Natural killer cell (primary cell): ENCODE results near the gene LYPLAL1. TPM values are rescaled to one million over a fixed set of nuclear protein-coding genes. Genes with fewer than 3 reads are reported as not detected.

Experiments used
- ATAC-seq, 3 donors: fragments of 150-1000 bp in 2 of 3; fragments of 200-7000 bp in 1 of 3; cut with Tn5 transposase; 1 replicate in 1 of 3; 2 replicates in 2 of 3; pipeline ENCODE4 v1.10.0; 2021; ENCODE audit warnings: mild to moderate bottlenecking in 2 of 3, moderate library complexity in 2 of 3
- DNase-seq, 2 donors: peaks; one replicate each; pipeline versions ENCODE4 v3.0.0 to v3.0.0-alpha.2; 2013 to 2021; ENCODE audit warnings: mixed read lengths in 1 of 2
- H3K27ac ChIP-seq: one replicate; pipeline ENCODE4 v1.5.1; 2013; ENCODE audit warnings: mild to moderate bottlenecking, low read length
- H3K27me3 ChIP-seq: one replicate; pipeline ENCODE4 v1.6.1; 2013; ENCODE audit warnings: low read length; ENCODE audit not compliant: control insufficient read depth, insufficient read depth
- H3K36me3 ChIP-seq: one replicate; pipeline ENCODE4 v1.6.1; 2013; ENCODE audit warnings: low read length; ENCODE audit not compliant: control insufficient read depth, insufficient read depth
- H3K4me1 ChIP-seq: one replicate; pipeline ENCODE4 v1.6.1; 2013; ENCODE audit warnings: low read length; ENCODE audit not compliant: control insufficient read depth, insufficient read depth
- H3K4me3 ChIP-seq: one replicate; pipeline ENCODE4 v1.5.1; 2013; ENCODE audit warnings: low read length
- H3K9me3 ChIP-seq: one replicate; pipeline ENCODE4 v1.6.1; 2013; ENCODE audit warnings: low read length; ENCODE audit not compliant: control insufficient read depth, insufficient read depth
- H3K27ac Mint-ChIP-seq, 2 donors: one replicate each; pipeline ENCODE4 v1.8.0; 2022; ENCODE audit warnings: mild to moderate bottlenecking in 2 of 2, mixed read lengths in 2 of 2, moderate library complexity in 1 of 2
- H3K27me3 Mint-ChIP-seq, 2 donors: one replicate each; pipeline ENCODE4 v1.8.0; 2022; ENCODE audit warnings: low read depth in 2 of 2, mixed read lengths in 2 of 2
- H3K36me3 Mint-ChIP-seq: one replicate; pipeline ENCODE4 v1.8.0; 2022; ENCODE audit warnings: mixed read lengths
- H3K4me1 Mint-ChIP-seq, 2 donors: one replicate each; pipeline ENCODE4 v1.8.0; 2022; ENCODE audit warnings: mixed read lengths in 2 of 2
- H3K4me3 Mint-ChIP-seq: one replicate; pipeline ENCODE4 v1.8.0; 2022; ENCODE audit warnings: mild to moderate bottlenecking, moderate library complexity, mixed read lengths
- H3K9me3 Mint-ChIP-seq, 2 donors: one replicate each; pipeline ENCODE4 v1.8.0; 2022; ENCODE audit warnings: mixed read lengths in 2 of 2
- WGBS: methylation state at CpG from one replicate; pipeline ENCODE4 v1.1.7; 2013; ENCODE audit warnings: missing lambda C conversion rate; ENCODE audit not compliant: insufficient coverage; 5-methylcytosine and 5-hydroxymethylcytosine counted together
- intact Hi-C: fragments of 100-400 bp; cut with micrococcal nuclease; formaldehyde crosslinking; loops from one replicate; pipeline ENCODE4 v1.14.2; 2022
- total RNA-seq, 4 donors: library from RNA; stranded (reverse); fragments of 120-200 nt in 1 of 4; gene quantifications; one replicate each; pipeline versions ENCODE4 v1.2.3 to v1.2.4, GENCODE V29; 2013 to 2022
- TF ChIP-seq, protein P1 (sequence below): fragments of 200-600 bp; IDR thresholded peaks from one replicate; pipeline ENCODE4 v1.8.0; 2022; ENCODE audit warnings: antibody characterized with exemption

The LYPLAL1 gene
- total RNA-seq, 3 donors from 2014 or later (not counting 1 experiment from before 2014, with no cell fraction given) = 13.1 to 18.3 (median 15.9) TPM

DNA sequence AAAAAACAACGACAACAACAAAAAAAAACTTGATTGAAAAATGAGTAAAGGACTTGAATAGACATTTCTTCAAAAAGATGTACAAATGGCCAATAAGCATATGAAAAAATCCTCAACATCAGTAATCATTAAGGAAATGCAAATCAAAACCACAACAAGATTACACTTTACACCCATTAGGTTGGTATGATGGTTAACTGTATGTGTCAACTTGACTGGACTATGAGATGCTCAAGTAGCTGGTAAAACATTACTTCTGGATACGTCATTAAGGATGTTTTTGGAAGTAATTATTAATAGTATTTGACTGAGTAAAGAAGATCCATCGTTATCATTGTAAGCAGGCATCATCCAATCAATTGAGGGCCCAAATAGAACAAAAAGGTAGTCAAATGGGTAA is 34.9 kb upstream of the LYPLAL1 start:
- H3K27ac Mint-ChIP-seq = no peak overlapping the region

DNA sequence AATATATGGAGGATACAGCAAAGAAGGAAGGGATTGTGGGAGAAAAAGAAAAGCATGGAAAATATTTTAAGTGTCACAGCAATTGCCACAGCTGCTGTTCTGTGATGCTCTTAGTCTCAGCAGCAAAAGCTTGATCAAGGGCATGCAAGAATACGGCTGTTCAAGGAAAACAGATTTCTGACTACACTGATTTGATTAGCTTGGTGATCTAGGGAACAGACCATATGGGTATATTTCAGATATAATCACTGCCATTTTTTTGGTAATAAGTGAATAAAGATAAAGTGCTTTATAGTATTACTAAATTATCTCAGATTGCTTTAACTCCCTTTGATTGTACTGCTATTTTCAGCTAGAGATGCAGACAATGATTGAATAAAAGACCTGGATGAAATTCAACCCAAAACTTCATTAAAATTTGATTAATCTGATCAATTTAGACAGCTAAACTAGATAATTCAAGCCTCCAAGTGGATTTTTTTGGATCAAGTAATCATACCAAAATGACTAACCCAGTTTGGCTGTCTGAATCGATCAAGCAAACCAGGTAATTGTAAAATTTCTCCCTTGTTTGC is 33.3 kb upstream of the LYPLAL1 start:
- Mint-ChIP-seq H3K4me3 (no peak overlapping the region), H3K27me3 (peaks cover 0 to 8% of the 10 kb centered on the region in 2 donors), H3K27ac (no peak overlapping the region), H3K36me3 (no peaks in the 10 kb centered on the region), H3K4me1 (no peaks in the 10 kb centered on the region), H3K9me3 (peaks cover 2% of the 10 kb centered on the region in 2 donors)
- Histone ChIP-seq H3K4me3 (no peak overlapping the region), H3K27ac (no peak overlapping the region), H3K36me3 (no peaks in the 10 kb centered on the region), H3K27me3 (no peaks in the 10 kb centered on the region), H3K4me1 (no peaks in the 10 kb centered on the region), H3K9me3 (no peaks in the 10 kb centered on the region)
- TF ChIP-seq, protein P1, sequence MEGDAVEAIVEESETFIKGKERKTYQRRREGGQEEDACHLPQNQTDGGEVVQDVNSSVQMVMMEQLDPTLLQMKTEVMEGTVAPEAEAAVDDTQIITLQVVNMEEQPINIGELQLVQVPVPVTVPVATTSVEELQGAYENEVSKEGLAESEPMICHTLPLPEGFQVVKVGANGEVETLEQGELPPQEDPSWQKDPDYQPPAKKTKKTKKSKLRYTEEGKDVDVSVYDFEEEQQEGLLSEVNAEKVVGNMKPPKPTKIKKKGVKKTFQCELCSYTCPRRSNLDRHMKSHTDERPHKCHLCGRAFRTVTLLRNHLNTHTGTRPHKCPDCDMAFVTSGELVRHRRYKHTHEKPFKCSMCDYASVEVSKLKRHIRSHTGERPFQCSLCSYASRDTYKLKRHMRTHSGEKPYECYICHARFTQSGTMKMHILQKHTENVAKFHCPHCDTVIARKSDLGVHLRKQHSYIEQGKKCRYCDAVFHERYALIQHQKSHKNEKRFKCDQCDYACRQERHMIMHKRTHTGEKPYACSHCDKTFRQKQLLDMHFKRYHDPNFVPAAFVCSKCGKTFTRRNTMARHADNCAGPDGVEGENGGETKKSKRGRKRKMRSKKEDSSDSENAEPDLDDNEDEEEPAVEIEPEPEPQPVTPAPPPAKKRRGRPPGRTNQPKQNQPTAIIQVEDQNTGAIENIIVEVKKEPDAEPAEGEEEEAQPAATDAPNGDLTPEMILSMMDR = no peak
- intact Hi-C loops = no loop called here
- ATAC-seq (no peak), DNase-seq (no peak)
- WGBS = 30% methylated on average over 2 of the region's 2 CpGs

More for the DNA sequence above, 34.9 kb upstream of the LYPLAL1 start:
- Histone ChIP-seq H3K27ac (no peak overlapping the region), H3K9me3 (no peaks in the 10 kb centered on the region), H3K4me1 (no peaks in the 10 kb centered on the region), H3K4me3 (no peak overlapping the region), H3K36me3 (no peaks in the 10 kb centered on the region), H3K27me3 (no peaks in the 10 kb centered on the region)
- Mint-ChIP-seq H3K9me3 (peaks cover 2 to 4% of the 10 kb centered on the region in 2 donors), H3K4me1 (no peaks in the 10 kb centered on the region), H3K36me3 (no peaks in the 10 kb centered on the region), H3K27me3 (peaks cover 0 to 4% of the 10 kb centered on the region in 2 donors), H3K4me3 (no peak overlapping the region)
- intact Hi-C loops = no loop called here
- DNase-seq (no peak), ATAC-seq (no peak)
- 89% methylated on average over 2 of the region's 3 CpGs for WGBS
- TF ChIP-seq, protein P1 = no peak

DNA sequence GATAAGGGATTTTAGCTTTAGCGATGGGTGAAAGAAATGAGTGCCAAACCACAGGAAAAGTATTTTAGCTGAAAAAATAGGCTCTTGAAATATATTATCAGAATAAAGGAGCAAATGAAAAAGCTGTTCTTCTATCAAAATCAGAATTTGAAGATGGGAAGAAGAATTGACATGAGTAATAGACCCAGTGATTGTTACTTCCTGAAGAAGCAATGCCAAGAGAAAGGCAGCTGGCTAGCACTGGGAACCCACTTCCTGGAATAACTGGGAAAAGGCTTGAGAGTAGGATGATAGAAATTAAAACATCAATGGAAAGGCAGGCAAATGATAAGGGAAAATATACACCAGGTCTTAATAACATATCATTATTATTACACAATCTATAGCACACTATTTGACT is 29.9 kb upstream of the LYPLAL1 start:
- no peaks in the 10 kb centered on the region for H3K36me3 ChIP-seq
- no peaks in the 10 kb centered on the region for H3K9me3 ChIP-seq
- Mint-ChIP-seq H3K4me3 (no peak overlapping the region), H3K27me3 (peaks cover 0 to 15% of the 10 kb centered on the region in 2 donors), H3K9me3 (no peaks in the 10 kb centered on the region), H3K36me3 (no peaks in the 10 kb centered on the region), H3K4me1 (no peaks in the 10 kb centered on the region), H3K27ac (no peak overlapping the region)
- ATAC-seq (no peak), DNase-seq (no peak)
- H3K27ac ChIP-seq = no peak overlapping the region
- H3K4me3 ChIP-seq = no peak overlapping the region
- no peaks in the 10 kb centered on the region for H3K4me1 ChIP-seq
- no peaks in the 10 kb centered on the region for H3K27me3 ChIP-seq
- intact Hi-C loops = no loop called here
- TF ChIP-seq, protein P1 = no peak
- WGBS = 100% methylated on average over 1 of the region's 1 CpG
